MCF 10A (cell line): ENCODE data around the gene MYRF. TPM values are rescaled to one million over a fixed set of nuclear protein-coding genes. Genes with fewer than 3 reads are reported as not detected.

Source experiments
- BruUV-seq: library from RNA; stranded (reverse); fragments of 400-500 nt; replicated peaks from 2 replicates; lab custom pipeline; 2021; lab: Mats Ljungman, UMichigan
- CTCF ChIA-PET: fragments of 300-600 bp; sonication (Branson Sonifier 250); formaldehyde crosslinking; extraction: SDS; loops from one replicate; lab custom pipeline; 2021; ENCODE audit warnings: antibody characterized with exemption, inconsistent platforms; lab: Yijun Ruan, JAX
- POLR2A ChIA-PET: fragments of 300-600, 350-650 bp; sonication (Branson Sonifier 250); formaldehyde crosslinking; extraction: SDS; loops from one replicate; lab custom pipeline; 2020; ENCODE audit warnings: antibody characterized with exemption, inconsistent platforms; lab: Yijun Ruan, JAX
- DNase-seq: peaks from one replicate; pipeline ENCODE4 v3.0.0-alpha.2; 2018; ENCODE audit not compliant: unreplicated experiment
- H3K27ac Mint-ChIP-seq: one replicate; pipeline ENCODE4 v1.8.0; 2022; ENCODE audit warnings: mild to moderate bottlenecking, low read depth, mixed read lengths; ENCODE audit not compliant: unreplicated experiment
- H3K27me3 Mint-ChIP-seq: one replicate; pipeline ENCODE4 v1.8.0; 2022; ENCODE audit warnings: mixed read lengths; ENCODE audit not compliant: insufficient read depth, unreplicated experiment
- H3K36me3 Mint-ChIP-seq: one replicate; pipeline ENCODE4 v1.8.0; 2022; ENCODE audit warnings: mild to moderate bottlenecking, moderate library complexity, mixed read lengths; ENCODE audit not compliant: insufficient read depth, unreplicated experiment
- H3K4me1 Mint-ChIP-seq: one replicate; pipeline ENCODE4 v1.8.0; 2022; ENCODE audit warnings: mixed read lengths; ENCODE audit not compliant: insufficient read depth, unreplicated experiment
- H3K4me3 Mint-ChIP-seq: one replicate; pipeline ENCODE4 v1.8.0; 2022; ENCODE audit warnings: mild to moderate bottlenecking, moderate library complexity, mixed read lengths; ENCODE audit not compliant: unreplicated experiment
- H3K9me3 Mint-ChIP-seq: one replicate; pipeline ENCODE4 v1.8.0; 2022; ENCODE audit warnings: mixed read lengths; ENCODE audit not compliant: unreplicated experiment
- CTCF ChIP-seq: fragments of 200-600 bp; IDR thresholded peaks from one replicate; pipeline ENCODE4 v1.8.0; 2022; ENCODE audit warnings: antibody characterized with exemption, mild to moderate bottlenecking; ENCODE audit not compliant: unreplicated experiment
- intact Hi-C: fragments of 100-400 bp; cut with micrococcal nuclease; formaldehyde crosslinking; loops from 2 replicates; pipeline ENCODE4 v1.14.1; 2022
- total RNA-seq: library from RNA; stranded (reverse); gene quantifications from 2 replicates; pipeline ENCODE4 v1.2.3, GENCODE V29; 2022

The MYRF gene
- total RNA-seq, 1 experiment from 2014 or later: 0.16 TPM

- CTCF ChIA-PET: interaction anchor here (0.7 to 1.0 kb wide), 3 partner anchors 12 to 845 kb away, joined by 3 to 4 read pairs (median 3); no protein-coding TSS in a partner anchor
Observed at GRCh38 chr11:61777234-61778090, 25.0 kb downstream of the MYRF start.

DNA sequence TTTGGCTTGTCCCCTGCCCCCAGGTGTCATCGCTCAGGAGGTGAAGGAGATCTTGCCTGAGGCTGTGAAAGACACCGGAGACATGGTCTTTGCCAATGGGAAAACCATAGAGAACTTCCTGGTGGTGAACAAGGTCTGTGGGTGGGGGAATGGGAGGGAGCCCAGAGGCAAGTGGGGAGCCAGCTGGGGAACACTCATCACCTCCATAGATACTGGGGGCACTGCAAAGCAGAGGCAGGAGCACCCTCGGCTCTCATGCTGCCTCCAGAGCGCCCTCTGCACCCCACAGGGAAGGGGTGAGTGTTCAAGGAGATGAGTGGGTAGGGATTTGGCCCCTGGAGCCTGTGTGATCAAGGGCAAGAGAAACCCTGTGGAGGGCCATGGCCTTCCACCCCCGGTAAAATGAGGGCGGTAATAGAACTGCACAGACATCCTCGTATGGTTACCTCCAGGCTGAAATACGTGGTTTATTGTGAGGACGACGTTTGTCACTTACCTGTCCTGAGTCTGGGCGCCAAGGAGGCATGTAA, 26.0 kb downstream of the MYRF start:
- ChIA-PET POLR2A (interaction anchor here (1.7 kb wide), 1 partner anchor 14 kb away, joined by 5 read pairs; the partner anchor contains the start of gene TMEM258), CTCF (interaction anchor here (0.6 to 0.7 kb wide), 2 partner anchors 20 to 92 kb away, joined by 3 read pairs; no protein-coding TSS in a partner anchor)
- BruUV-seq: no TSS peak
- Mint-ChIP-seq H3K36me3 (peaks cover 11% of the 10 kb centered on the region), H3K27ac (no peak overlapping the region), H3K4me3 (no peak overlapping the region), H3K9me3 (no peaks in the 10 kb centered on the region), H3K4me1 (no peaks in the 10 kb centered on the region), H3K27me3 (no peaks in the 10 kb centered on the region)
- intact Hi-C loops: no loop called here
- TF ChIP-seq CTCF: no peak
- no peak for DNase-seq

More at GRCh38 chr11:61777234-61778090, 25.0 kb downstream of the MYRF start:
- no peaks in the 10 kb centered on the region for H3K27me3 Mint-ChIP-seq
- no peak overlapping the region for H3K27ac Mint-ChIP-seq
- TF ChIP-seq CTCF: no peak
- peaks cover 11% of the 10 kb centered on the region for H3K36me3 Mint-ChIP-seq
- BruUV-seq: no TSS peak
- H3K9me3 Mint-ChIP-seq: no peaks in the 10 kb centered on the region
- DNase-seq: no peak
- intact Hi-C loops: no loop called here
- H3K4me3 Mint-ChIP-seq: no peak overlapping the region
- no peaks in the 10 kb centered on the region for H3K4me1 Mint-ChIP-seq
- POLR2A ChIA-PET: no interaction called here

- DNase-seq: no peak
- ChIA-PET CTCF (interaction anchor here (0.7 to 1.3 kb wide), 2 partner anchors 19 to 129 kb away, joined by 3 read pairs; no protein-coding TSS in a partner anchor), POLR2A (interaction anchor here (1.7 kb wide), 1 partner anchor 13 kb away, joined by 5 read pairs; the partner anchor contains the start of gene TMEM258)
- no peak for TF ChIP-seq CTCF
- peaks cover 11% of the 10 kb centered on the region for H3K36me3 Mint-ChIP-seq
- no peaks in the 10 kb centered on the region for H3K9me3 Mint-ChIP-seq
- no peak overlapping the region for H3K4me3 Mint-ChIP-seq
- intact Hi-C loops: no loop called here
- no peak overlapping the region for H3K27ac Mint-ChIP-seq
- no peaks in the 10 kb centered on the region for H3K4me1 Mint-ChIP-seq
- no TSS peak for BruUV-seq
- H3K27me3 Mint-ChIP-seq: no peaks in the 10 kb centered on the region
Observed at GRCh38 chr11:61778920-61779650, 26.6 kb downstream of the MYRF start.
